Caco-2 (cell line): ENCODE measurements around the gene ZFHX3. TPM values are rescaled to one million over a fixed set of nuclear protein-coding genes. Genes with fewer than 3 reads are reported as not detected.

Source experiments
- BruUV-seq: library from RNA; stranded (reverse); fragments of 400-500 nt; replicated peaks from 2 replicates; lab custom pipeline; 2021; lab: Mats Ljungman, UMichigan
- CTCF ChIA-PET: fragments of 300-600 bp; sonication (Branson Sonifier 250); formaldehyde crosslinking; loops from one replicate; lab custom pipeline; 2022; ENCODE audit warnings: antibody characterized with exemption; lab: Charles Lee
- POLR2A ChIA-PET: fragments of 300-600 bp; sonication (Branson Sonifier 250); formaldehyde crosslinking; loops from one replicate; lab custom pipeline; 2022; ENCODE audit warnings: antibody characterized with exemption; lab: Charles Lee
- DNase-seq, 2 experiments: peaks; one replicate each; pipeline versions ENCODE4 v3.0.0 to v3.0.0-alpha.2; 2020 to 2022
- H3K27me3 ChIP-seq: replicated peaks from 2 replicates; pipeline ENCODE4 v1.6.0; 2011; ENCODE audit warnings: low read length; ENCODE audit not compliant: control insufficient read depth, insufficient read depth
- H3K36me3 ChIP-seq: 2 replicates; pipeline ENCODE4 v1.5.1; 2011; ENCODE audit warnings: low read length; ENCODE audit not compliant: control insufficient read depth, insufficient read depth
- H3K4me1 ChIP-seq: fragments of 250-450 bp; sonication (Bioruptor Pico); 2 replicates; pipeline ENCODE4 v1.5.1; 2020; ENCODE audit warnings: mild to moderate bottlenecking
- H3K4me3 ChIP-seq: 2 replicates; pipeline ENCODE4 v1.5.1; 2011; ENCODE audit warnings: low read depth, mild to moderate bottlenecking, control low read depth, low read length
- H3K9me3 ChIP-seq: fragments of 250-450 bp; sonication (Bioruptor Pico); 2 replicates; pipeline ENCODE4 v1.5.1; 2020; ENCODE audit warnings: mild to moderate bottlenecking, moderate library complexity
- H3K27ac Mint-ChIP-seq: one replicate; pipeline ENCODE4 v1.8.0; 2022; ENCODE audit warnings: mixed read lengths; ENCODE audit not compliant: unreplicated experiment
- H3K27me3 Mint-ChIP-seq: one replicate; pipeline ENCODE4 v1.8.0; 2022; ENCODE audit warnings: mixed read lengths; ENCODE audit not compliant: insufficient read depth, unreplicated experiment
- H3K36me3 Mint-ChIP-seq: one replicate; pipeline ENCODE4 v1.8.0; 2022; ENCODE audit warnings: mild to moderate bottlenecking, mixed read lengths; ENCODE audit not compliant: insufficient read depth, unreplicated experiment
- H3K4me1 Mint-ChIP-seq: one replicate; pipeline ENCODE4 v1.8.0; 2022; ENCODE audit warnings: low read depth, mixed read lengths; ENCODE audit not compliant: unreplicated experiment
- H3K4me3 Mint-ChIP-seq: one replicate; pipeline ENCODE4 v1.8.0; 2022; ENCODE audit warnings: mild to moderate bottlenecking, moderate library complexity, mixed read lengths; ENCODE audit not compliant: unreplicated experiment
- H3K9me3 Mint-ChIP-seq: one replicate; pipeline ENCODE4 v1.8.0; 2022; ENCODE audit warnings: mixed read lengths; ENCODE audit not compliant: unreplicated experiment
- intact Hi-C: fragments of 100-400 bp; cut with micrococcal nuclease; formaldehyde crosslinking; loops from one replicate; pipeline ENCODE4 v1.10.0; 2022; ENCODE audit not compliant: unreplicated experiment
- total RNA-seq: library from RNA; stranded (reverse); gene quantifications from 2 replicates; pipeline ENCODE4 v1.2.3, GENCODE V29; 2022
- TF ChIP-seq, protein P1 (sequence below), 2 experiments: fragments of 200-600 bp in 1 of 2; IDR thresholded peaks; 1 replicate in 1 of 2; 2 replicates in 1 of 2; pipeline versions ENCODE4 v1.5.1 to v1.8.0; 2011 to 2022; ENCODE audit warnings: antibody characterized with exemption in 1 of 2, control low read depth in 1 of 2, inconsistent platforms in 1 of 2, low read depth in 1 of 2, low read length in 1 of 2, mild to moderate bottlenecking in 1 of 2, moderate library complexity in 1 of 2; ENCODE audit not compliant: insufficient read depth in 1 of 2, severe bottlenecking in 1 of 2, unreplicated experiment in 1 of 2

Gene ZFHX3
- total RNA-seq, 1 experiment from 2014 or later = 39.9 TPM

DNA sequence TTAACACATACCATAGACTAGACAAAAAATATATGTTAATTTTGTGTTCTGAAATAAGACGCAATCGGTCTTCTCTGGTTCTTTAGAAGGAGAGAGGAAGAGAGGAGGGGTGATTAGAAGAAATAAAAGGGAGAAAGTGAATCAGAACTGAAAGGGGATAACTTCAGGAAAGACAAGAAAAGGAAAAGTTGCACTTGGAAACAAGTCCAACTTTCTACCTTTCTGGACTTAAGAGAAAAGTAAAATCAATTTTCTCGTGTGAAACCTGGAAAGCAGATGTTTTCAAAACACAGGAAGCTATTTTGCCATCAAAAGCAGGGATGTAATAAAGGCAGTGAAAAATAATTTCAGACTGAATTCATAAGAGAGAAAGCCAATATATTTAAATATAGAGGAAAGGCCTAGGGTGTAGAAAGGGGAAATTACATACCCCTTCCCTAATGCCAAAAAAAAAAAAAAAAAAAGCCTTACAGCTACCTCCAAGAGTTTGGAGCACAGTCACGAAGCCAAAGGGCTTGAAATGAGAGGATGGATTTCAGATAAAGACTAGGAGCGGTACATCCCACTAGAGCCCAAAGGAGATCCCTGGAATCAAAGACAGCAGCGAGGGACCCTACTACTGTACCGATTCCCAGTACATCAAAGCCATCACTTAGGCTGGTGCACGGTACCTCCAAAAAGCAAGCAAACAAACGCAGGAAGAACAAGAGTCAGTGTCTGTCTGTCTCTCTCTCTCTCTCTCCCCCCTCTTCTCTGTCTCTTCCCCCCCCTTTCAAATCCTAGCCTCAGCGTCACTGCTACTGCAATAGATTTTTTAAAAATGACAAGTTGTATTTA lies 12.1 kb upstream of the ZFHX3 start:
- no peaks in the 10 kb centered on the region for H3K36me3 ChIP-seq
- Mint-ChIP-seq H3K27me3 (no peaks in the 10 kb centered on the region), H3K4me1 (peaks cover 44% of the 10 kb centered on the region), H3K9me3 (no peaks in the 10 kb centered on the region), H3K27ac (peak overlapping the region; percentile 85), H3K36me3 (peaks cover 18% of the 10 kb centered on the region), H3K4me3 (peak overlapping the region; percentile 91)
- no peaks in the 10 kb centered on the region for H3K27me3 ChIP-seq
- BruUV-seq = TSS peak; percentile 43
- peaks cover 28% of the 10 kb centered on the region for H3K4me1 ChIP-seq
- no peak overlapping the region for H3K4me3 ChIP-seq
- ChIA-PET POLR2A (no interaction called here), CTCF (no interaction called here)
- H3K9me3 ChIP-seq = no peaks in the 10 kb centered on the region
- intact Hi-C loops = loop anchor here (5.0 kb wide), 1 partner anchor 112 kb away; no protein-coding TSS in a partner anchor
- TF ChIP-seq, protein P1, sequence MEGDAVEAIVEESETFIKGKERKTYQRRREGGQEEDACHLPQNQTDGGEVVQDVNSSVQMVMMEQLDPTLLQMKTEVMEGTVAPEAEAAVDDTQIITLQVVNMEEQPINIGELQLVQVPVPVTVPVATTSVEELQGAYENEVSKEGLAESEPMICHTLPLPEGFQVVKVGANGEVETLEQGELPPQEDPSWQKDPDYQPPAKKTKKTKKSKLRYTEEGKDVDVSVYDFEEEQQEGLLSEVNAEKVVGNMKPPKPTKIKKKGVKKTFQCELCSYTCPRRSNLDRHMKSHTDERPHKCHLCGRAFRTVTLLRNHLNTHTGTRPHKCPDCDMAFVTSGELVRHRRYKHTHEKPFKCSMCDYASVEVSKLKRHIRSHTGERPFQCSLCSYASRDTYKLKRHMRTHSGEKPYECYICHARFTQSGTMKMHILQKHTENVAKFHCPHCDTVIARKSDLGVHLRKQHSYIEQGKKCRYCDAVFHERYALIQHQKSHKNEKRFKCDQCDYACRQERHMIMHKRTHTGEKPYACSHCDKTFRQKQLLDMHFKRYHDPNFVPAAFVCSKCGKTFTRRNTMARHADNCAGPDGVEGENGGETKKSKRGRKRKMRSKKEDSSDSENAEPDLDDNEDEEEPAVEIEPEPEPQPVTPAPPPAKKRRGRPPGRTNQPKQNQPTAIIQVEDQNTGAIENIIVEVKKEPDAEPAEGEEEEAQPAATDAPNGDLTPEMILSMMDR (IDR thresholded peaks at IDR 0.05; ENCODE audit: insufficient read depth in 1 of 2, low read depth in 1 of 2, low read length in 1 of 2, severe bottlenecking in 1 of 2, unreplicated experiment in 1 of 2) = no peak
- no peak for DNase-seq

DNA sequence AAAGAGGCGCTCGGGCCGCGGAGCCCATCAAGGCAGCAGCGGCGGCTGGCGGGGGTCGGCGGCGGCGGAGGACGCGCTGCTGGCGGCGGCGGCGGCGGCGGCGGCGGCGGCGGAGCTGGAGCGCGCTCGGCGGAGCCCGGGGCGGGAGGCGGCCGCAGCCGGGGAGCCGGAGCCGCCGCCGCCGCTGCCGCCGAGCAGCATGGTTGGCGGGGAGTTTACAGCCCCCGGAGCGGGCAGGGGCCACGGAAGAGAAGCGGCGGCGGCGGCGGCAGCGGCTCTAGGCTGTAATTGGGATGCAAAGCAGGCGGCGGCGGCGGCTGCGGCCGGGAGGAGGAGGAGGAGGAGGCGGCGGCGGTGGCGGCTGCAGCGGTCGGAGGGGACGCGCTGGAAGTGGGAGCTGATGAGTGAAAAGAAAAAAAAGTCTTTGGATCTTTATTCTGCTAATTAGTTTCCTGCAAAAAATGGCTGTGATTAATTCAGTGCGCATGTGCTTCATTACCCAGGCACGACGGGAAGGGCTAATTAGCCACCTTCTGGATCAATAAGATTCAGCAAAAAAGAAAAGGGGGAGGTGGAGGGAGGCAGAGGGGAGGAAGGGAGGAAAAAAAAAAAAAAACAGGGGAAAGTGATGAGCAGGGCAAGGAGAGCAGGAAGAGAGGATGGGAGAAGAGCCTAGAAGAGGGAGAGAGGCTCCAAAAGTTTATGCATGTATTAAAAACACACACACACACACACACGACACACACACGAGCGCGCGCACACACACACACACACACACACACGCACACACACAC lies 10.9 kb upstream of the ZFHX3 start:
- BruUV-seq = no TSS peak

More for the DNA sequence above, 10.9 kb upstream of the ZFHX3 start:
- H3K4me3 ChIP-seq = peak overlapping the region; percentile 58
- Mint-ChIP-seq H3K4me3 (peak overlapping the region; percentile 91), H3K4me1 (peaks cover 52% of the 10 kb centered on the region), H3K27ac (peak overlapping the region; percentile 85), H3K27me3 (no peaks in the 10 kb centered on the region), H3K36me3 (peaks cover 18% of the 10 kb centered on the region), H3K9me3 (no peaks in the 10 kb centered on the region)
- peaks cover 36% of the 10 kb centered on the region for H3K4me1 ChIP-seq
- ChIA-PET CTCF (interaction anchor here (0.7 kb wide), 2 partner anchors 103 to 887 kb away, joined by 3 read pairs; partner anchors contain the start of gene PMFBP1), POLR2A (interaction anchor here (0.7 kb wide), 1 partner anchor 12 kb away, joined by 11 read pairs; no protein-coding TSS in a partner anchor)
- no peaks in the 10 kb centered on the region for H3K36me3 ChIP-seq
- TF ChIP-seq, protein P1 (IDR thresholded peaks at IDR 0.05; ENCODE audit: insufficient read depth in 1 of 2, low read depth in 1 of 2, low read length in 1 of 2, severe bottlenecking in 1 of 2, unreplicated experiment in 1 of 2) = no peak
- no peaks in the 10 kb centered on the region for H3K27me3 ChIP-seq
- peak in 1 of 2 experiments; percentile 64 for DNase-seq
- H3K9me3 ChIP-seq = no peaks in the 10 kb centered on the region
- intact Hi-C loops = loop anchor here (5.0 kb wide), 1 partner anchor 113 kb away; no protein-coding TSS in a partner anchor
